K562 (cell line): ENCODE results near the gene C10orf90. TPM values are rescaled to one million over a fixed set of nuclear protein-coding genes. Genes with fewer than 3 reads are reported as not detected.
A peak's percentile ranks its signal among the peaks of the same experiment; 100 is the strongest.

Source experiments
- ATAC-seq: fragments of 200-7000 bp; cut with Tn5 transposase; 3 replicates; pipeline ENCODE4 v1.9.1; 2020; ENCODE audit warnings: moderate library complexity
- BruUV-seq: library from RNA; stranded (reverse); fragments of 400-500 nt; replicated peaks from 2 replicates; lab custom pipeline; 2021; lab: Mats Ljungman, UMichigan
- CTCF ChIA-PET: fragments of 300-600 bp; formaldehyde crosslinking; extraction: SDS; loops from one replicate; lab custom pipeline; 2021; ENCODE audit warnings: low intra/inter-chr PET ratio; lab: Yijun Ruan, JAX
- POLR2A ChIA-PET: fragments of 300-600, 350-650 bp; sonication (Branson Sonifier 250); formaldehyde crosslinking; extraction: SDS; loops from one replicate; lab custom pipeline; 2021; ENCODE audit warnings: antibody characterized with exemption, inconsistent platforms; lab: Yijun Ruan, JAX
- DNase-seq, 4 experiments: peaks; one replicate each; pipeline versions ENCODE4 v3.0.0 to v3.0.0-alpha.2; 2011 to 2018; ENCODE audit warnings: low spot score in 3 of 4, mixed read lengths in 3 of 4; ENCODE audit errors: extremely low read depth in 1 of 4
- FAIRE-seq: peaks from 2 replicates; lab custom pipeline; 2011; peaks lifted over from hg19 to GRCh38; lab: Jason Lieb, UNC
- H2AFZ ChIP-seq: 2 replicates; pipeline ENCODE4 v1.6.0; 2011; ENCODE audit warnings: low read depth, low read length, control low read depth, inconsistent platforms
- H3K27ac ChIP-seq: fragments of 200-600 bp; 3 replicates; pipeline ENCODE4 v1.8.0; 2011; ENCODE audit warnings: low read depth, mild to moderate bottlenecking, control low read depth, inconsistent platforms, low read length, moderate library complexity, mixed read lengths; ENCODE audit errors: extremely low read depth
- H3K27me3 ChIP-seq, 2 experiments: fragments of 300-600 bp in 1 of 2; 2 replicates in 1 of 2; 3 replicates in 1 of 2; pipeline versions ENCODE4 v1.6.0 to v1.8.0; 2011; ENCODE audit warnings: inconsistent platforms in 2 of 2, low read length in 2 of 2, mild to moderate bottlenecking in 1 of 2, mixed read lengths in 1 of 2, moderate library complexity in 1 of 2; ENCODE audit not compliant: control insufficient read depth in 2 of 2, insufficient read depth in 2 of 2
- H3K36me3 ChIP-seq: fragments of 300-600 bp; 3 replicates; pipeline ENCODE4 v1.8.0; 2011; ENCODE audit warnings: mild to moderate bottlenecking, low read length, inconsistent platforms; ENCODE audit not compliant: control insufficient read depth, insufficient read depth
- H3K4me1 ChIP-seq, 2 experiments: fragments of 200-600 bp in 1 of 2; replicated peaks in 1 of 2; 2 replicates in 1 of 2; 3 replicates in 1 of 2; pipeline versions ENCODE4 v1.5.1 to v1.8.0; 2011; ENCODE audit warnings: inconsistent platforms in 2 of 2, low read length in 2 of 2, mild to moderate bottlenecking in 1 of 2, mixed read lengths in 1 of 2, moderate library complexity in 1 of 2; ENCODE audit not compliant: control insufficient read depth in 2 of 2, insufficient read depth in 2 of 2
- H3K4me2 ChIP-seq: 2 replicates; pipeline ENCODE4 v1.6.1; 2011; ENCODE audit warnings: low read length, control low read depth, inconsistent platforms, mixed read lengths; ENCODE audit not compliant: insufficient read depth
- H3K4me3 ChIP-seq: fragments of 200-600 bp; sonication (generic), shearing (Covaris generic); 2 replicates; pipeline ENCODE4 v1.5.1; 2016; ENCODE audit warnings: control low read depth, inconsistent platforms
- H3K79me2 ChIP-seq: fragments of 200-600 bp; 3 replicates; pipeline ENCODE4 v1.8.0; 2011; ENCODE audit warnings: low read length, inconsistent platforms; ENCODE audit not compliant: control insufficient read depth, insufficient read depth
- H3K9ac ChIP-seq, 2 experiments: 2 replicates each; pipeline versions ENCODE4 v1.6.0 to v1.6.1; 2011; ENCODE audit warnings: low read depth in 2 of 2, low read length in 2 of 2, control low read depth in 1 of 2, inconsistent platforms in 1 of 2, mild to moderate bottlenecking in 1 of 2, mixed read lengths in 1 of 2; ENCODE audit not compliant: insufficient read depth in 1 of 2
- H3K9me1 ChIP-seq: one replicate; pipeline ENCODE4 v1.6.0; 2011; ENCODE audit warnings: inconsistent platforms, mild to moderate bottlenecking, low read length, moderate library complexity; ENCODE audit not compliant: control insufficient read depth, insufficient read depth
- H3K9me3 ChIP-seq: replicated peaks from 2 replicates; pipeline ENCODE4 v1.5.1; 2011; ENCODE audit warnings: low read depth, low read length, inconsistent platforms; ENCODE audit not compliant: control insufficient read depth, insufficient read depth
- H4K20me1 ChIP-seq: replicated peaks from 2 replicates; pipeline ENCODE4 v1.6.1; 2011; ENCODE audit warnings: low read length, inconsistent platforms, mixed read lengths; ENCODE audit not compliant: control insufficient read depth, insufficient read depth
- CGGBP1 ChIP-seq: fragments of 250-450 bp; sonication (Bioruptor Pico); IDR thresholded peaks from 2 replicates; pipeline ENCODE4 v1.9.0; 2021; ENCODE audit warnings: mild to moderate bottlenecking
- KLF10 ChIP-seq: fragments of 250-450 bp; sonication (Bioruptor Pico); IDR thresholded peaks from 2 replicates; pipeline ENCODE4 v1.6.1; 2021; ENCODE audit warnings: matching md5 sums
- PHB2 ChIP-seq: fragments of 450-650 bp; IDR thresholded peaks from 2 replicates; pipeline ENCODE4 v1.6.1; 2017; ENCODE audit warnings: low read depth
- SMAD2 ChIP-seq: fragments of 150-350 bp; IDR thresholded peaks from 2 replicates; pipeline ENCODE4 v1.6.1; 2014; ENCODE audit warnings: low read depth, mild to moderate bottlenecking, low read length
- ZBED1 ChIP-seq: IDR thresholded peaks from 2 replicates; pipeline ENCODE4 v1.6.1; 2014
- ZBTB40 ChIP-seq, 2 experiments: fragments of 450-650 bp in 1 of 2; sonication (generic) in 1 of 2; formaldehyde crosslinking in 1 of 2; IDR thresholded peaks; 2 replicates each; pipeline versions ENCODE4 v1.7.1 to v1.9.0; 2016 to 2022; ENCODE audit warnings: inconsistent platforms in 1 of 2, mild to moderate bottlenecking in 1 of 2, missing genetic modification reagents in 1 of 2
- ZNF24 ChIP-seq: fragments of 450-650 bp; IDR thresholded peaks from 2 replicates; pipeline ENCODE4 v1.6.1; 2016
- ZNF639 ChIP-seq, 2 experiments: fragments of 200-800 bp in 1 of 2; sonication (Bioruptor generic) in 1 of 2; sonication (generic) in 1 of 2; formaldehyde crosslinking in 1 of 2; IDR thresholded peaks in 1 of 2; conservative IDR thresholded peaks in 1 of 2; 2 replicates each; pipeline versions ENCODE4 v1.5.0 to v1.6.1; 2016 to 2020; ENCODE audit warnings: missing compliant biosample characterization in 1 of 2, missing genetic modification characterization in 1 of 2, missing genetic modification reagents in 1 of 2
- WGBS: fragments of 100-300 bp; shearing (Covaris generic); methylation state at CpG from one replicate; pipeline ENCODE4 v1.1.6; 2016; ENCODE audit warnings: low coverage, mixed read lengths; ENCODE audit not compliant: insufficient coverage; ENCODE audit errors: missing lambda C conversion rate; 5-methylcytosine and 5-hydroxymethylcytosine counted together
- in situ Hi-C: fragments of 300-500 bp; cut with MboI; formaldehyde crosslinking; loops from 4 replicates; pipeline ENCODE4 v1.15.0; 2018; ENCODE audit warnings: inconsistent platforms, mixed read lengths
- intact Hi-C: fragments of 100-400 bp; cut with micrococcal nuclease; formaldehyde crosslinking; loops from 2 replicates; pipeline ENCODE4 v1.14.2; 2022
- polyA plus RNA-seq, 8 experiments: library from polyadenylated mRNA; depleted of rRNA in 4 of 8; stranded (reverse) in 5 of 8; unstranded in 3 of 8; fragments of >200 nt; fragmentation: Nextera tagmentation in 2 of 8; fragmentation: Illumina TruSeq in 1 of 8; extraction: Ambion mirVana in 2 of 8; extraction: Trizol in 1 of 8; gene quantifications; 2 replicates each; pipeline versions ENCODE4 v1.2.1 to v1.2.3, GENCODE V29; 2011 to 2014; ENCODE audit warnings: inconsistent platforms in 1 of 8, missing spikeins in 1 of 8
- total RNA-seq, 7 experiments: library from RNA; depleted of rRNA in 6 of 7; stranded (reverse); fragments of >200 nt in 6 of 7; fragmentation: Illumina TruSeq in 2 of 7; extraction: Trizol in 2 of 7; gene quantifications; 2 replicates each; pipeline versions ENCODE4 v1.2.1 to v1.2.3, GENCODE V29; 2011 to 2021; ENCODE audit warnings: low replicate concordance in 1 of 7

The C10orf90 gene
- total and polyA plus RNA-seq, 9 of the 15 experiments (the other 6 are each of a cell fraction or from before 2014, with no cell fraction given), result not detected

- Histone ChIP-seq H3K9me1 (no peaks in the 10 kb centered on the region), H3K27me3 (no peaks in the 10 kb centered on the region), H3K27ac (no peak overlapping the region), H3K36me3 (no peaks in the 10 kb centered on the region), H3K9ac (no peak overlapping the region), H4K20me1 (no peaks in the 10 kb centered on the region), H3K4me3 (no peak overlapping the region), H3K79me2 (no peaks in the 10 kb centered on the region), H3K4me1 (no peaks in the 10 kb centered on the region), H3K4me2 (no peak overlapping the region), H3K9me3 (no peaks in the 10 kb centered on the region), H2AFZ (no peak overlapping the region)
- intact Hi-C loops, result no loop called here
- ATAC-seq (no peak), FAIRE-seq (no peak), DNase-seq (no peak)
- ChIA-PET POLR2A (no interaction called here), CTCF (no interaction called here)
- in situ Hi-C loops, result no loop called here
- WGBS, result 13% methylated on average over 3 of the region's 3 CpGs
- no TSS peak for BruUV-seq
- TF ChIP-seq ZNF639 (CRISPR knock-in tag; conservative IDR thresholded peaks at IDR 0.05 in 1 of 2, IDR thresholded peaks at IDR 0.05 in 1 of 2), result no peak
- no peak for TF ChIP-seq KLF10 (CRISPR knock-in tag)
- TF ChIP-seq ZBTB40 (IDR thresholded peaks at IDR 0.05), result peak; percentile 78
- TF ChIP-seq ZBTB40 (CRISPR knock-in tag; IDR thresholded peaks at IDR 0.05), result no peak
- no peak for TF ChIP-seq PHB2
- no peak for TF ChIP-seq CGGBP1
- TF ChIP-seq ZBED1, result no peak
- TF ChIP-seq ZNF24, result no peak
- no peak for TF ChIP-seq SMAD2
These were observed 13.8 kb upstream of the C10orf90 start for GRCh38 chr10:126684171-126684745.
